ENCODE results near the gene KAZN. TPM values are rescaled to one million over a fixed set of nuclear protein-coding genes. Genes with fewer than 3 reads are reported as not detected.
"Not testable (repeated sequence)": the region's sequence is repeated elsewhere in the genome, so short reads cannot be mapped to it uniquely, and the experiment has no call there.

The KAZN gene
- total RNA-seq, 1 experiment from 2014 or later: 0.38 TPM

- DNase-seq (ENCODE audit: low spot score): no peak
Measured at GRCh38 chr1:14952626-14953314, 354.3 kb downstream of the KAZN start.

DNA sequence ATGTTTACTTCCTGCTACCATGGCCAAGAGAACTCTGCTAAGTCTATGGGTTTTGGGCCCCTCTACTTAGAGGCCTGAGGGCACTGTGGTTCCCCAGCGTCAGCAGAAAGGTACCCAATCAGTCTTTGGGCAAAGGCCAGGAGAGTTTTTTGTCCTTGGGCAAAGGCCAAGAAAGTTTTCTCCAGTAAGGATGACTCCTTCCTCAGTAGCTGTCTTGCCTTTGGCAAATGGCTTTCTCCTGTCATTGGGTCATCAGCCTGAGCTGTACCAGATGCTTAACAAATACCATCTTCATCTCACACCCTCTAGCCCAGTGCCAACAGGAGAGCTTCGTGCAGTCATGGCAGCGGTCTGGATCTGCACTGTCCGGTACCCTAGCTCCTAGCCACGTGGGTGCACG lies 355.7 kb downstream of the KAZN start:
- no peak for DNase-seq (ENCODE audit: low spot score)

DNA sequence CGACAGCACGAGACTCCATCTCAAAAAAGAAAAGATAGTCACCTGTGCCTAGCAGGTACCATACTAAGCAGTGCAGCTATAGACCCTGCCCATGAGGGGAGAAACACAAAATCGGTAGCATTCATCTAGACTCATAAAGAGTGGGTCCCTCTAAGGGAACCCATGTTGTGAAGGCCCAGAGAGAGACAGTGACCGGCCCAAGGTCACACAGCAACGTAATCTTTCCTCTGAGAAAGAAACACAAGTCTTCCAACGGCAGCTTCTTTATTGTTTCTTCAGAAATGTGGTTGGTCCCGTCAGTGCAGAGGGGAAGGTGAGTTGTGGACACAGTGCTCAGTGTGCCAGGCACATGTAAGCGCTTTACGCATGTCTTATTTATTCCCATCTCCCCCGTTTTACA lies 356.4 kb downstream of the KAZN start:
- DNase-seq (ENCODE audit: low spot score): no peak

GRCh38 chr1:14955402-14955801 lies 356.9 kb downstream of the KAZN start:
- DNase-seq (ENCODE audit: low spot score): peak; percentile 28

DNA sequence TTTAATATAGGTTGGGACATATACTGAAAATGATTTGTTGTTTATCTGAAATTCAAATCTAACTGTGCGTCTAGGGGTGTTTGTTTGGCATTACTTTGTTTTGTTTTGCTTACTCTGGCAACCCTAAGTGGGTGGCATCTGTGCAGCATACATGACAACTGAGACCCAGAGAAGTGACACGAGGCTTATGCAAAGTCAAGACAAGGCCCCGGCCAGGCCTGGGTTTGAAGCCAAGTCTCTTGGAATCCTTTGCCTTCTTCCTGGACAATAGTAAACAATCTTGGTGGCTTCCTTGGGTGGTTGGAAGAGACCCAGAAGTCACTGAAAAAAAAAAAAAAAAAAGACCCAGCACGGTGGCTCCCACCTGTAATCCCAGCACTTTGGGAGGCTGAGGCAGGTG lies 357.5 kb downstream of the KAZN start:
- no peak for DNase-seq (ENCODE audit: low spot score)

DNA sequence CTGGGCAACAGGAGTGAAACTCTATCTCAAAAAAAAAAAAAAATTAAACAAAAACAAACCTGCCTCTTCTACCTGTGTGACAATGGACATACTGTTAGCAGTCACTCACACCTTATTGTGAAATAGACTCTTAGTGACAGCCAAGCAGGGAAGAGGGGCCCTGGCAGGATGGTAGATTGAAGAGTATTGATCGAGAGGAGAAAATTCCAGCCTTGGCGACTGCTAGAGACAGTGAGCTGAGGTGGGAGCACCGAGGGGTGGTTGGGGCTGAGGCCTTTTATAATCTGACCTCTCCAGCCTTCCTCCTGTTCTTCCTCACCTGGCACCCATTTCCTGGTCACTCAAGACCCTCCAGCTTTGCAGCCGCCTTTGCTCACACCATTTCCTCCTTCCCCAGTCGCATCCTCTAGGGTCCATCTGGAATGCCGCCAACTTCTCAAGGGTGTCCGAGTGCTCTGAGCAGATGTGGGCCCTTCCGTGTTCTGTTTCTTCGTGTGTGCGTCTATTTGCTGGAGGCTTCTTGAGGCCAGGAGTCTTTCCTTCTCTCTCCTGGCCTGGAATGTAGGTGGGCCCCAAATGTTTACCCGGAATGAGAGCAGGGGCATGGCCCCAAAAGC lies 358.2 kb downstream of the KAZN start:
- no peak for DNase-seq (ENCODE audit: low spot score)

DNA sequence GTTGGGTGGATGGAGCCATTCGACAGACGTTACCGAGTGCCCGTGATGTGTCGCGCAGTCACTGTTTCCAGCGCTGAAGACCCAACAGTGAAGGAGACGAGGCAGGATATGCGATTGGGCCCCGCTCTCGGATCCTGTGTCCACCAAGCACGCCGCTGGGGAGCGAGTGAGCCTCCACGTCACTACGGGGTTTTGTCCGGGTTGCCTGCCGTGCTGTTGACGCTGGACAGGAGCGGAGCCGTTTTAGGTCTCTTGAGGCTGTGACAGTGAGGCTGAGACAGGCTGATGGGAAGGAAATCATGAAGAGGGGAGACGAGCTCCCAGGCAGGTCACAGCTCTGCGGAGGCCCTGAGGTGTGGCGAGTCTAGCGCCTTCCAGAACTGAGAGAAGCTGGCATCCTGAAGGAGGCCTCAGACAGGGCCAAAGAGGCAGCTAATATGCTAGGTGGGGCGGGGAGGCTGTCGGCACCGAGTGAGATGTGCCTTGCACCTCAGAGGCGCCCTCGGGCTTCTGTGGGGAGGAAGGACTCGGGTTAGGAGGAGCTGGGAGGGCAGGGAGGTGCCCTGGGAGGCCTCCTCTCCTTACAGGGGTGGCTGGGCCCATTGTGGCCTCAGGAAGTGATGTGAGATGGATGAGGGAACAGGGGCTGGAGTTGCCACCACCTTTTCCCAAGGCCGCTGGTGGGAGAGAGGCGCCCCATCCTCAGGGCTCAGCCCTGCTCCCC lies 359.1 kb downstream of the KAZN start:
- no peak for DNase-seq (ENCODE audit: low spot score)

GRCh38 chr1:14958249-14959058 lies 360.0 kb downstream of the KAZN start:
- no peak for DNase-seq (ENCODE audit: low spot score)

DNA sequence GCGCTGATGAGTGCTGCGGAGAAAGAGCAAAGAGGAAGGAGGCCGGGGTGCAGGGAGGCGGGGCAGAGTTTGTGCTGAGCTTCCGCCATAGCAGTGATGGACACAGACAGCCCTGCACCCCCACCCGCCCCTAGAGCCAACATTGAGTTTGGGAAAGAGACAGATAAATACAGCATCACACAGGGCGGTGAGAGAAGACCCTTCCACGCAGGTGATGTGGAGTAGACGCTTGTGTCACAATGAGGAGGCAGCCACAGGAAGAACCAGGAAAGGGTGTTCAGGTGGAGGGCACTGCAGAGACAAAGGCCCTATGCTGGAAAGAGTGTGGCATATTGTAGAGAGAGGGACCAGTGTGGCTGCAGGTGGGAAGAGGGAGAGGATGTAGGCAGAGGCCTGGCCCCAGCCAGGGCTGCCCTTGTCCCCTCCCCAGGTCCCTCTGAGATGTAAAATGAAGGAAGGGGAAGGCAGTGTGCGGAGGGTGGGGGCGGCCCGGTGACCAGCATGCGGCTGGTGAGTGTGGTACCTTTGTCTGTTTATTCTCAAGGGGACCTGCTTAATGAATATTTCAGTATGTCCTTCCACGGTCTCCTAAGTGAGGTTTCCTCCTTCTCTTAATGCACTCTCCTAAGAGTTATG lies 360.7 kb downstream of the KAZN start:
- no peak for DNase-seq (ENCODE audit: low spot score)

DNA sequence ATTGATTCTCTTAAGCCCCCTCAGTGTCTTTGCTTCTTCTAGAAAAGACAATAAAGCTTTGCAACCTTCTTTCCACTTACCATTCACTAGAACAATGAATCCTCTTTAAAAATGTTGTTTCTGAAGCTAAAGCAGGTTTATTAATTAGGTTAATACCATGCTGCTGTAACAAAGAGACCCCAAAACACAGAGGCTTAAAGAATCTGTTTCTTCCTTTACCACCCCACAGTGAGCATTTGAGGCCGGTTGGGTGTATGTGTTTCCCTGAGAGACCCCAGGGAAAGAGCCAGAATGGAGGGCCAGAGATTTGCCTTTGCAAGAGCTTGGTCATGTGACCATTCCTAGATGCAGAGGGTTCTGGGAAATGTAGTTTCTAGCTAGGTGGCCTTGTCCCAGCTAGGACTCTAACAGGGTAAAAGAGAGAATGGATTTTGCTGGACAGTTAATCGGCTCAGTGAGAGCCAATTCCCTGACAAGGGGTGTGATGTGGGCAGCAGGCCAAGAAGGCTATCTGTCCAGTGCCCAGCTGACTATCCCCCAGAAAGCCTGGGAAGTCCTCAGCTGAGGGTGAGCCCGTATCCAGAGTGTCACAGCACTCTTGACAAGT lies 363.3 kb downstream of the KAZN start:
- peak; percentile 11 for DNase-seq (ENCODE audit: low spot score)

DNA sequence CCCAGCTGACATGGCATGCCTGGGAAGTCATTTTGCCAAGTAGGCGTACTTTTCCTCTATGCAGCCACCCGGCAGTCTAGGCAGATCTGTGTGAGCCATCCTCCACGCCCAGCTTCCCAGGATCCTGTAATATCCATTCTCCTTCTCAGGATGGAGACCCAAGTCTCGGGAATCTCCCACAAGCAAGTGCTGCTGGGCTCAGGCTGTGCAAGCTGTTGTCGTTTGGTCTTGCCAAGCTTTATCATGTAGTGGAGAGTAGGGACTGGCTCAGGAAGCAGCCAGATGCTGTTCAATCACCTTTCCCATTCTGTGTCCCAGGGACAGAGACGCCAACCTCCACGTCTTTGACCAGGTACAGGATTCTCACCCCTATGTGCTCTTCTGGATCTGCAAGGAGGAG lies 363.9 kb downstream of the KAZN start:
- no peak for DNase-seq (ENCODE audit: low spot score)

DNA sequence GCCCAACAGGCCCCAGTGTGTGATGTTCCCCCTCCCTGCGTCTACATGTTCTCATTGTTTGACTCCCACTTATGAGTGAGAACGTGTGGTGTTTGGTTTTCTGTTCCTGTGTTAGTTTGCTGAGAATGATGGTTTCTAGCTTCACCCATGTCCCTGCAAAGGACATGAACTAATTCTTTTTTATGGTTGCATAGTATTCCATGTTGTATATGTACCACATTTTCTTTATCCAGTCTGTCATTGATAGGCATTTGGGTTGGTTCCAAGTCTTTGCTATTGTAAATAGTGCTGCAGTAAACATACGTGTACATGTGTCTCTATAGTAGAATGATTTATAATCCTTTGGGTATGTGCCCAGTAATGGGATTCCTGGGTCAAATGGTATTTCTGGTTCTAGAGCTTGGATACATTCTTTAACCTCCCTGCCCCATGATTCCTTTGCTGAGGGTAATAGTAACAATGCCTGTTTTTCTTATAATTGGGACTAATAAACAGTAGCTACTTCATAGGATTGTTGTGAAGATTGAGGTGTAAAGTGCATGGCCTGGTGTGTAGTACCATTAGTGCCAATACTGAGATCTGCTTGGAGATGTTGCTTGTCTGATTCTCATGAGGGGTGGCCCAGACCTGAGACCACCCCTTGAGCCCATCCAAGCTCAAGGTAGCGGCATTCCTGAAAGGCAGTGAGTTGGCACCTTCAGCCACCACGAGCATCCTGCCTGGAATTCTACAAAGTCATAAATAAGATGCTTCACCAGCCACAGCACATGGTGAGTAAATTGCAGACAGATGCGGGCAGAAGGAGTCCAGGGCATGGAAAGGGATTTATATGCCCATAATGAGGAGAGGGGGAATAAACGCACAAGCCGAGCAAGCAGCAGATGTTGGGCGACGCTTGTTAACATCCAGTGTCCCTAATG lies 365.6 kb downstream of the KAZN start:
- not testable (repeated sequence) for DNase-seq (ENCODE audit: low spot score)

GRCh38 chr1:14964711-14965055 lies 366.2 kb downstream of the KAZN start:
- no peak for DNase-seq (ENCODE audit: low spot score)

DNA sequence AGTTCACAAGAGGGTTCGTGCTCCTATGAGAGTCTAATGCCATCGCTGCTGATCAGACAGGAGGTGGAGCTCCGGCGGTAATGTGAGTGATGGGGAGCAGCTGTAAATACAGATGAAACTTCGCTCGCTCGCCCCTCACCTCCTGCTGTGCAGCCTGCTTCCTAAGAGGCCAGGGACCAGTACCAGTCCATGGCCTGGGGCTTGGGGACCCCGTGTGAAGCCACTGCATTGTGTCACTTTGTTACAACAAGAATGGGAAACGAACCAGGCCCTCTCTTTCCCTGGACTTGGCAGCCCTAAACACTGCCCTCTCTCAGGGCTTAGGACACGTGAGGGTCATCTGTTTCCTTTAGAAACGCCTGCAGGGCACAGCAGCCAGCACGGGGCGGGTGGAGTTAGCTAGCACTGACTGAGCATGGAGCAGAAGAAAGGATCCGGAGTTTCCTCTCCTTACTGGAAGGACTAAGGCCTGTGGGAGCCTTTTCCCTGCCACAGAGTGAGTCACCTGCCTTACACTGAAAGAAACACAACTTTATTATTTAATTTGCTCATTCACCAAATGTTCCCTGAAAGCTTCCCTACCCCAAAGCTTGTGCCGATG lies 369.9 kb downstream of the KAZN start:
- no peak for DNase-seq (ENCODE audit: low spot score)

DNA sequence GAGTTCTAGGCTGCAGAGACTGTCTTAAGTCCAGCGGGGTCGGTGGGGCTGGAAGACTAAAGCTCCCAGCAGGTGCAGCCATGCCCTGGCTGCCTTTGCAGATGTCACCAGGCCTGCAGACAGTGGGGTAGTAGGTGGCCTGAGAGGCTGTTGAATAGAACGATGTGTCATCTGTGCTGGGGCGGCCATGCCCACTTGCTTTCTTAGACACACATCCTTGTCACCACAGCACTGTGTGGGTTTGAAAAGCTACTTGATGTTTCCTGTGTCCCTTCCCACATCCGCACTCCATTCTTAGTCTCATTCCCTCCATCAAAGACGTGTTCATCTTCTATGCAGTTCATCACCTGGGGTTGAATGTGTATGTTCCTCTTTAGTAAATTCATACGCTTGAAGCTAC lies 370.5 kb downstream of the KAZN start:
- DNase-seq (ENCODE audit: low spot score): no peak

DNA sequence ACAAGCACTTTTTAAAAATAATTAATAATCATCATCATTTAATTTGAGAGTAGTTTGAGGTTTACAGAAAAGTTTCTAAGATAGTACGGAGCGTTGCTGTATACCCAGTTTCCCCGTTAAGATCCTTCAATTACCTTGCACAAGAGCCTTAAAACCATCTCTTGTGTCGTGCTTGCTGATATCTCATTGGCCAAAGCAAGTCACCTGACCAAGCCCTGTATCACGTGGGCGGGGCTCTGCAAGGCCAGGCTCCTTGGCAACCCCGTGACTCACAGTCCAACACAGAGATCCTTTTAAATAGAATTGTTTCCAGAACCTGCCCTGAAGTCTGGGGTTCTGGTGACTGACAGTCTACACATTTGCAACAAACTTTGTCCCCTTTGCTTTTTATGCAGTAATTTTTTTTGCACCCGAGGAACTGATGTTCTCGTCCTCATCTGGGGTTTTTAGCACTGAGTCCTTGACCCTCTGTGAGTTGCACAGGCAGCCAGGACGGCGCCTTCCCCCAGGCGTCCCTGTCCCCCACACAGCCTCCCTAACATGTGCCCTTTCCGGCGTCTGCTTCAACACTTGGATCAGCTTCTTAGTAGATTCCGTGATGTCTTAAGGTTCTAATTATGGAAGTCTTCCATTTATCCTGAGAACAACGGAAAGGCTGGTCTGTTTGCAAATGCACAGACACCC lies 371.8 kb downstream of the KAZN start:
- DNase-seq (ENCODE audit: low spot score): peak; percentile 70

GRCh38 chr1:14970799-14971141 lies 372.3 kb downstream of the KAZN start:
- no peak for DNase-seq (ENCODE audit: low spot score)

- no peak for DNase-seq (ENCODE audit: low spot score)
Measured at GRCh38 chr1:14971221-14971620, 372.7 kb downstream of the KAZN start.

DNA sequence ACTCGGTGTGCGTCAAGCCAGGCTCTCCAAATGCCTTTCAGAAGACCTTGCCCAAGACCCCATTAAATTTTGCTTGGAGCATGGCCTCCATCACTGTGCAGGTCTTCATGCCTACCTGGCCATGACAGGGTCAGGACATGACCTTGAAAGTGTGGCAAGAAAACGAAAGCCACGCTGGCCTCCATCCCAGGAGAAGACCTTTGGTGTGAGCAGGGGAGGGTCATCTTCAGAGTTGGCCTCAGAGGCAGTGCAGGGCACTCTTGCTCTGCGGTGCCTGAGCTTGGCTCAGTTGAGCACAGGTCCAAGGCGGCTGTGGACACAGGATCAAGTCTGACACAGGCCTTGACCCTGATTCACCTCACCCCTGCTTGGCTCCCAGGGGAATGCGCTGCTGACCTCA lies 373.6 kb downstream of the KAZN start:
- DNase-seq (ENCODE audit: low spot score): no peak
